ENCODE measurements around the gene KDR.

DNA sequence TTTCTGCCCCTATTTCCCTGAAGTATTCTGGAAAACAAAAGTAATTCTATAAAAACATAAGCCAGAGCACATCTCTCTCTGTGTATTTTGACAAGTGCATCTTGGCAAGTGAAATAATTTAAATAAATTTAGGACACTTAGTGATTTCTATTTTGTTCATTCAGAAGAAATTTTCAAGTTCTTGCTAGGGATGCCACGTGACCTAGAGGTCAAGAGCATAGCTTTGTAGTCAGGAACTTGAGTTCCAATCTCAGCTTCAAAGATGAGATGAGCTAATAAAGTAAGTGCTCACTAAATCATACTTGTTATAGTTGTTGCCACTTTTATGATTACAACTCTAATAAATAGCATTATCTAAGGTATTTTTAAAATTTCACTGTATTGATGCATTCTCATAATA lies 13.8 kb downstream of the KDR start:
- TF ChIP-seq, protein P1, sequence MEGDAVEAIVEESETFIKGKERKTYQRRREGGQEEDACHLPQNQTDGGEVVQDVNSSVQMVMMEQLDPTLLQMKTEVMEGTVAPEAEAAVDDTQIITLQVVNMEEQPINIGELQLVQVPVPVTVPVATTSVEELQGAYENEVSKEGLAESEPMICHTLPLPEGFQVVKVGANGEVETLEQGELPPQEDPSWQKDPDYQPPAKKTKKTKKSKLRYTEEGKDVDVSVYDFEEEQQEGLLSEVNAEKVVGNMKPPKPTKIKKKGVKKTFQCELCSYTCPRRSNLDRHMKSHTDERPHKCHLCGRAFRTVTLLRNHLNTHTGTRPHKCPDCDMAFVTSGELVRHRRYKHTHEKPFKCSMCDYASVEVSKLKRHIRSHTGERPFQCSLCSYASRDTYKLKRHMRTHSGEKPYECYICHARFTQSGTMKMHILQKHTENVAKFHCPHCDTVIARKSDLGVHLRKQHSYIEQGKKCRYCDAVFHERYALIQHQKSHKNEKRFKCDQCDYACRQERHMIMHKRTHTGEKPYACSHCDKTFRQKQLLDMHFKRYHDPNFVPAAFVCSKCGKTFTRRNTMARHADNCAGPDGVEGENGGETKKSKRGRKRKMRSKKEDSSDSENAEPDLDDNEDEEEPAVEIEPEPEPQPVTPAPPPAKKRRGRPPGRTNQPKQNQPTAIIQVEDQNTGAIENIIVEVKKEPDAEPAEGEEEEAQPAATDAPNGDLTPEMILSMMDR (conservative IDR thresholded peaks at IDR 0.05 in 1 of 2, IDR thresholded peaks at IDR 0.05 in 1 of 2; ENCODE audit: extremely low read depth in 1 of 2, insufficient read depth in 1 of 2, low read depth in 1 of 2, low read length in 2 of 2): no peak
- no peak for TF ChIP-seq EZH2 (IDR thresholded peaks at IDR 0.05; ENCODE audit: borderline replicate concordance, low read length)
